GM11168 (cell line): Measurements from ENCODE around the gene RFX1.

Source experiments
- in situ Hi-C: fragments of 300-500 bp; cut with MboI; formaldehyde crosslinking; loops from one replicate; pipeline ENCODE4 v1.12.0; 2022; ENCODE audit warnings: low sequenced_read_pairs; ENCODE audit not compliant: unreplicated experiment

The RFX1 gene

GRCh38 chr19:13965926-13966683, 40.0 kb downstream of the RFX1 start:
- in situ Hi-C loops = no loop called here

- in situ Hi-C loops = no loop called here
Observed at GRCh38 chr19:13965377-13965896, 40.7 kb downstream of the RFX1 start.

- in situ Hi-C loops = no loop called here
Observed at GRCh38 chr19:13964776-13965175, 41.3 kb downstream of the RFX1 start.

GRCh38 chr19:13963603-13964105, 42.5 kb downstream of the RFX1 start:
- in situ Hi-C loops = no loop called here

- in situ Hi-C loops = no loop called here
Observed at GRCh38 chr19:13962699-13963602, 43.2 kb downstream of the RFX1 start.

- in situ Hi-C loops = no loop called here
Observed at GRCh38 chr19:13961826-13962698, 44.1 kb downstream of the RFX1 start.

- in situ Hi-C loops = no loop called here
Observed at GRCh38 chr19:13960863-13961784, 45.0 kb downstream of the RFX1 start.

- in situ Hi-C loops = no loop called here
Observed at GRCh38 chr19:13959962-13960862, 45.9 kb downstream of the RFX1 start.

GRCh38 chr19:13959141-13959961, 46.8 kb downstream of the RFX1 start:
- in situ Hi-C loops = no loop called here

GRCh38 chr19:13958043-13958442, 48.1 kb downstream of the RFX1 start:
- in situ Hi-C loops = no loop called here

GRCh38 chr19:13957051-13957450, 49.1 kb downstream of the RFX1 start:
- in situ Hi-C loops = no loop called here

- in situ Hi-C loops = no loop called here
Observed at GRCh38 chr19:13956365-13956744, 49.8 kb downstream of the RFX1 start.

GRCh38 chr19:13955662-13956364, 50.3 kb downstream of the RFX1 start:
- in situ Hi-C loops = no loop called here

- in situ Hi-C loops = no loop called here
Observed at GRCh38 chr19:13954185-13954584, 51.9 kb downstream of the RFX1 start.

GRCh38 chr19:13952931-13953531, 53.1 kb downstream of the RFX1 start:
- in situ Hi-C loops = no loop called here
